Ishikawa (cell line): ENCODE measurements around the gene PABPC3.

Experiments
- CEBPB ChIP-seq: IDR thresholded peaks from 2 replicates; pipeline ENCODE4 v1.6.1; 2012
- EP300 ChIP-seq: IDR thresholded peaks from 2 replicates; pipeline ENCODE4 v1.6.1; 2012; ENCODE audit warnings: borderline replicate concordance
- MAX ChIP-seq: IDR thresholded peaks from 2 replicates; pipeline ENCODE4 v1.6.1; 2012
- RAD21 ChIP-seq: IDR thresholded peaks from 2 replicates; pipeline ENCODE4 v1.6.1; 2012; ENCODE audit warnings: low read depth
- REST ChIP-seq: IDR thresholded peaks from 2 replicates; pipeline ENCODE4 v1.6.1; 2012; ENCODE audit warnings: low read depth, mild to moderate bottlenecking
- TAF1 ChIP-seq: IDR thresholded peaks from 2 replicates; pipeline ENCODE4 v1.6.1; 2012; ENCODE audit warnings: low read depth, mild to moderate bottlenecking
- TEAD4 ChIP-seq: IDR thresholded peaks from 2 replicates; pipeline ENCODE4 v1.6.1; 2012
- YY1 ChIP-seq: IDR thresholded peaks from 2 replicates; pipeline ENCODE4 v1.6.1; 2012; ENCODE audit warnings: low read depth

- no peak for TF ChIP-seq YY1
- no peak for TF ChIP-seq REST
- no peak for TF ChIP-seq MAX
- TF ChIP-seq EP300 = no peak
- TF ChIP-seq RAD21 = no peak
- TF ChIP-seq TEAD4 = no peak
- TF ChIP-seq CEBPB = no peak
- TF ChIP-seq TAF1 = no peak
These were observed 15.1 kb downstream of the PABPC3 start for GRCh38 chr13:25110956-25111584.
